Endodermal cell (in vitro differentiated cells): Measurements from ENCODE around the gene RSL24D1. TPM values are rescaled to one million over a fixed set of nuclear protein-coding genes. Genes with fewer than 3 reads are reported as not detected.

Experiments used
- DNase-seq: peaks from one replicate; pipeline ENCODE4 v3.0.0-alpha.2; 2017
- H3K27ac ChIP-seq: 2 replicates; pipeline ENCODE4 v1.5.1; 2013; ENCODE audit warnings: mild to moderate bottlenecking, low read depth, low read length, moderate library complexity
- H3K27me3 ChIP-seq: 2 replicates; pipeline ENCODE4 v1.6.1; 2013; ENCODE audit warnings: mild to moderate bottlenecking, low read length, moderate library complexity; ENCODE audit not compliant: insufficient read depth, control insufficient read depth, poor library complexity, severe bottlenecking
- H3K36me3 ChIP-seq: 2 replicates; pipeline ENCODE4 v1.7.0; 2013; ENCODE audit warnings: mild to moderate bottlenecking, low read length, moderate library complexity; ENCODE audit not compliant: control insufficient read depth, insufficient read depth
- H3K4me1 ChIP-seq: one replicate; pipeline ENCODE4 v1.7.0; 2013; ENCODE audit warnings: low read length; ENCODE audit not compliant: control insufficient read depth, insufficient read depth
- H3K4me3 ChIP-seq: 2 replicates; pipeline ENCODE4 v1.5.1; 2013; ENCODE audit warnings: mild to moderate bottlenecking, low read length, moderate library complexity
- H3K9ac ChIP-seq: 2 replicates; pipeline ENCODE4 v1.6.1; 2013; ENCODE audit warnings: mild to moderate bottlenecking, low read length, moderate library complexity; ENCODE audit not compliant: poor library complexity, severe bottlenecking; ENCODE audit errors: extremely low read depth
- H3K9me3 ChIP-seq: 2 replicates; pipeline ENCODE4 v1.6.1; 2013; ENCODE audit warnings: mild to moderate bottlenecking, low read length, moderate library complexity; ENCODE audit not compliant: control insufficient read depth
- H3K27ac Mint-ChIP-seq: 2 replicates; pipeline ENCODE4 v1.8.0; 2020; ENCODE audit warnings: mixed read lengths
- H3K27me3 Mint-ChIP-seq: 2 replicates; pipeline ENCODE4 v1.8.0; 2021; ENCODE audit warnings: mild to moderate bottlenecking, mixed read lengths; ENCODE audit not compliant: insufficient read depth
- H3K36me3 Mint-ChIP-seq: 2 replicates; pipeline ENCODE4 v1.8.0; 2020; ENCODE audit warnings: low read depth, mixed read lengths
- H3K4me1 Mint-ChIP-seq: 2 replicates; pipeline ENCODE4 v1.8.0; 2020; ENCODE audit warnings: mixed read lengths
- H3K4me3 Mint-ChIP-seq: 2 replicates; pipeline ENCODE4 v1.8.0; 2020; ENCODE audit warnings: mild to moderate bottlenecking, moderate library complexity, mixed read lengths
- H3K9me3 Mint-ChIP-seq: 2 replicates; pipeline ENCODE4 v1.8.0; 2020; ENCODE audit warnings: mild to moderate bottlenecking, mixed read lengths
- WGBS, 2 experiments: methylation state at CpG; one replicate each; pipeline versions ENCODE4 v1.1.5 to v1.1.7; 2013; ENCODE audit warnings: missing lambda C conversion rate in 2 of 2, mixed read lengths in 1 of 2; ENCODE audit not compliant: insufficient coverage in 1 of 2, insufficient read length in 1 of 2; 5-methylcytosine and 5-hydroxymethylcytosine counted together
- total RNA-seq, 2 donors: library from RNA; stranded (reverse); fragmentation: NEBNext Ultra II Directional in 1 of 2; extraction: Animal tissue kit (Norgen Biotek cat#: 25700) in 1 of 2; gene quantifications; 2 replicates in 1 of 2; 3 replicates in 1 of 2; pipeline ENCODE4 v1.2.1, GENCODE V29; 2021
- TF ChIP-seq, protein P1 (sequence below): fragments of 200-600 bp; sonication (generic); conservative IDR thresholded peaks from 2 replicates; pipeline ENCODE4 v1.5.0; 2021; ENCODE audit warnings: antibody characterized with exemption, mild to moderate bottlenecking

The RSL24D1 gene
- total RNA-seq, 2 donors from 2014 or later, result 75.9 to 79.8 TPM

DNA sequence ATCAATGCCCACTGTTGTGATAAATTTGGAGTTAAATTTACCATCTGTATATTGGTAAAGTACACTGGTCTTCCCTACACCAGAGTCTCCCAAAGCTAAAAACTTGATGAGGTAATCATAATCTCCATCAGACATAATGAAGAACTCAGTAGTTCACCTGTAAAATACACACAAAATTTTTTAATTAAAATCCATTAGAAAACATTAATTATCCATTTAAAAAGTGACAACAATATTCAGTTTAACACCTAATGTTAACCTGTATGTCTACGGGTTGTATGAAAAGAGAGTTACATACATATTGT lies 38.0 kb upstream of the RSL24D1 start:
- Mint-ChIP-seq H3K27me3 (no peaks in the 10 kb centered on the region), H3K9me3 (no peaks in the 10 kb centered on the region), H3K4me3 (no peak overlapping the region), H3K27ac (no peak overlapping the region), H3K4me1 (peaks cover 2% of the 10 kb centered on the region), H3K36me3 (no peaks in the 10 kb centered on the region)
- Histone ChIP-seq H3K27ac (no peak overlapping the region), H3K9ac (no peak overlapping the region), H3K4me1 (no peaks in the 10 kb centered on the region), H3K36me3 (no peaks in the 10 kb centered on the region), H3K9me3 (no peaks in the 10 kb centered on the region), H3K27me3 (no peaks in the 10 kb centered on the region), H3K4me3 (no peak overlapping the region)
- TF ChIP-seq, protein P1, sequence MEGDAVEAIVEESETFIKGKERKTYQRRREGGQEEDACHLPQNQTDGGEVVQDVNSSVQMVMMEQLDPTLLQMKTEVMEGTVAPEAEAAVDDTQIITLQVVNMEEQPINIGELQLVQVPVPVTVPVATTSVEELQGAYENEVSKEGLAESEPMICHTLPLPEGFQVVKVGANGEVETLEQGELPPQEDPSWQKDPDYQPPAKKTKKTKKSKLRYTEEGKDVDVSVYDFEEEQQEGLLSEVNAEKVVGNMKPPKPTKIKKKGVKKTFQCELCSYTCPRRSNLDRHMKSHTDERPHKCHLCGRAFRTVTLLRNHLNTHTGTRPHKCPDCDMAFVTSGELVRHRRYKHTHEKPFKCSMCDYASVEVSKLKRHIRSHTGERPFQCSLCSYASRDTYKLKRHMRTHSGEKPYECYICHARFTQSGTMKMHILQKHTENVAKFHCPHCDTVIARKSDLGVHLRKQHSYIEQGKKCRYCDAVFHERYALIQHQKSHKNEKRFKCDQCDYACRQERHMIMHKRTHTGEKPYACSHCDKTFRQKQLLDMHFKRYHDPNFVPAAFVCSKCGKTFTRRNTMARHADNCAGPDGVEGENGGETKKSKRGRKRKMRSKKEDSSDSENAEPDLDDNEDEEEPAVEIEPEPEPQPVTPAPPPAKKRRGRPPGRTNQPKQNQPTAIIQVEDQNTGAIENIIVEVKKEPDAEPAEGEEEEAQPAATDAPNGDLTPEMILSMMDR, result no peak
- no peak for DNase-seq
- whole genome bisulfite sequencing, 2 experiments, result no CpG with 5 or more reads among the region's 1 CpG

DNA sequence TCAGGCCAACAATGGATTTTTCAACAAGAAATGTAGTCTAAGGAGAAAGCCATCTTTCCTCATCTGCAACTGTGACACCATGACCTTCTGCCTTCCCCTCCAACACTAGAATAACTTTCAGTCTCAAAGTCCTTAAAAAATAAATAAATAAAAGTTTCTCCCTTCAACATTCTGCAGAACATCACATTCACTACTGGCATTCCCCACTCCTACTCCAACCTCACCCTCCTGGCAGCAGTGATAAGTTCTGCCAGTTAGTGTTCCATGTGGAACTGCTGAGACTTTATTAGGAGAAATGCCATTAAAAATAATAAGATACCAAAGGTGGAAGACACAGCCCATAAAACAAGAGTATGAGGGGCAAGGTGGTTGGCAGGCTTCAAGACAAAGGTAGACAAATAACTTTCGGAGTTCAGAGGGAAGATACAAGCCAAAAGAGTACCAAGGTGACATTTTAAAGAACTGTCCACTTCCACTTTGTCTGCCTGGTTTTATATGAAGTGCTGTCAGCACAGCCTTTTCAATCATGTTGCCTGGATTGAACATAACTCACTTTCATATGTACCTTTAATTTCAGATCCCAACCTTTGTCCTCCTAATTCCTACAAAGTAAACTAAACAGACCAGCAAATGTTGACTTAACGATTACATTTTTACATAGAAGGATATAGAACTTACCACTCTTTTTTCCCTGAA lies 37.5 kb upstream of the RSL24D1 start:
- Mint-ChIP-seq H3K4me3 (no peak overlapping the region), H3K4me1 (peaks cover 2% of the 10 kb centered on the region), H3K9me3 (no peaks in the 10 kb centered on the region), H3K27me3 (no peaks in the 10 kb centered on the region), H3K27ac (no peak overlapping the region), H3K36me3 (no peaks in the 10 kb centered on the region)
- H3K27ac ChIP-seq, result no peak overlapping the region
- no peaks in the 10 kb centered on the region for H3K9me3 ChIP-seq
- no peaks in the 10 kb centered on the region for H3K36me3 ChIP-seq
- DNase-seq, result no peak
- TF ChIP-seq, protein P1, result no peak
- no peak overlapping the region for H3K4me3 ChIP-seq
- 96 to 100% methylated on average over 1 to 2 of the region's 2 CpGs for WGBS, 2 experiments
- H3K27me3 ChIP-seq, result no peaks in the 10 kb centered on the region
- H3K9ac ChIP-seq, result no peak overlapping the region
- no peaks in the 10 kb centered on the region for H3K4me1 ChIP-seq

DNA sequence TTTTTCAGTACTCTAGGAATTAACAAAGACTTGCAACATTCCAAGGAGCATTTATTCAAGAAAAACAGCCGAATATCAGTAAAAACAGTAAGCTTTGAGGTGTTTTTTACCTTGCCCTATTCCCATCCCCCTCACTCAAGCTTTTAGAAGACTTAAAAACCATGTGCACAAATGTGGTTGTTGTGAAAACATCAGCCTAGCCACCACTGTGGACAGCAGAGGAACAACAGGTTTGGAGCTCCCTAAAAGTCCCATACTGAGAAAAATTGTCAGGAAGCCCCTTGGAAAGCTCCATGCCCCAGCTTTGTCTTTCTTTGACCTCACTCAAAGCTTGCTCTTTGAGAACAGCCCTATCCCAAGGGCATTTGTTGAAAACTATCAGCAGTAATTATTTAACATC lies 34.7 kb upstream of the RSL24D1 start:
- H3K4me1 Mint-ChIP-seq, result peaks cover 2% of the 10 kb centered on the region
- Histone ChIP-seq H3K4me1 (no peaks in the 10 kb centered on the region), H3K9ac (no peak overlapping the region), H3K9me3 (no peaks in the 10 kb centered on the region), H3K4me3 (no peak overlapping the region), H3K36me3 (no peaks in the 10 kb centered on the region), H3K27ac (no peak overlapping the region), H3K27me3 (no peaks in the 10 kb centered on the region)
- 83% methylated on average over 1 of the region's 1 CpG; no CpG with 5 or more reads in 1 of the 2 experiments for WGBS, 2 experiments
- no peak overlapping the region for H3K4me3 Mint-ChIP-seq
- TF ChIP-seq, protein P1, result no peak
- no peak for DNase-seq
- H3K27me3 Mint-ChIP-seq, result no peaks in the 10 kb centered on the region
- H3K9me3 Mint-ChIP-seq, result no peaks in the 10 kb centered on the region
- no peak overlapping the region for H3K27ac Mint-ChIP-seq
- H3K36me3 Mint-ChIP-seq, result no peaks in the 10 kb centered on the region
